GM18909 (cell line): ENCODE data around the gene EZH1.
"Not testable (repeated sequence)": the region's sequence is repeated elsewhere in the genome, so short reads cannot be mapped to it uniquely, and the experiment has no call there.

Experiments
- ATAC-seq: cut with Tn5 transposase; IDR thresholded peaks from one replicate; pipeline ENCODE4 v1.9.1; 2021; ENCODE audit warnings: mild to moderate bottlenecking; ENCODE audit not compliant: unreplicated experiment, poor library complexity

EZH1 gene

GRCh38 chr17:42673266-42673884, 71.5 kb downstream of the EZH1 start:
- ATAC-seq: no peak

- no peak for ATAC-seq
Observed at GRCh38 chr17:42672038-42672437, 72.8 kb downstream of the EZH1 start.

DNA sequence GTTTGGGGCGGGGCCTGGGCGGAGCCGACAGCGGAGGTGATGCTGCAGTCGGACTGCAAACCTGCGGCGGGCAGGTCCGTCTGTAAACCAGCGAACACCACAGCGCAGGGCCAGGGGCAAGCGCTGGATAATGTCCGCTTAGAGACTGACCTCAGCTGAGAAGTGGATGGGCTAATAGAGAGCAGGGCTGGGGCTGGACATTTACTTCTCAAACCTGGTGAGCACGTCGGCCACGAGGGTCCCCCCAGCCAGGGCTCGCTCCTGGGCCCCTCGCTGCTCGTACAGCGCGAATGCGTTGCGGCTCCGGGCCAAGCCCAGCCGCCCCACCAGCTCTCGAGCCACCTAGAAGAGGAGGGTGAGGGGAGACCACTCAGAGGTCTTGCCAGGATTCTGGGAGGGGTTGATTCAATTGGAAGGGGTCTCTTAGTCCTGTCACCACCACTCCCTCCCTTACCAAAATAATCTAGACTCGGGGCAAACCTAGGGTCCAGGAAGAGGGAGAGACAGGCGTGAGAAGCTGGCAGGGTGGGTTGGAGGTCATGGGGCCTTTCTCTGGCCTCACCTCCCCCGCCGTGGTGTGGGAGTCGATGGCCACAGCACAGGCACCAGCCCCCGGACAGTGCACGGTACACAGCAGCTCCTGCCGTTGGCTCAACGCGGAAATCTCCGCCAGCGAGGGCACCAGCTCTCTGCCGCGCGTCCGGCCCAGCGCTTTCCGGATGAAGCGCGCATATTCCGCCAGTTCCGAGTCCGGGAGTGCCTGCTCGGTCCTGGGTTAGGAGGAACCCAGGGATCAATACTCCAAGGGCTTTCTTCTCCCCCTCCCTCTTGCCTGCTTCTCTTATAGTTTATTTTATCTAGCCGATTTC, 73.8 kb downstream of the EZH1 start:
- no peak for ATAC-seq

DNA sequence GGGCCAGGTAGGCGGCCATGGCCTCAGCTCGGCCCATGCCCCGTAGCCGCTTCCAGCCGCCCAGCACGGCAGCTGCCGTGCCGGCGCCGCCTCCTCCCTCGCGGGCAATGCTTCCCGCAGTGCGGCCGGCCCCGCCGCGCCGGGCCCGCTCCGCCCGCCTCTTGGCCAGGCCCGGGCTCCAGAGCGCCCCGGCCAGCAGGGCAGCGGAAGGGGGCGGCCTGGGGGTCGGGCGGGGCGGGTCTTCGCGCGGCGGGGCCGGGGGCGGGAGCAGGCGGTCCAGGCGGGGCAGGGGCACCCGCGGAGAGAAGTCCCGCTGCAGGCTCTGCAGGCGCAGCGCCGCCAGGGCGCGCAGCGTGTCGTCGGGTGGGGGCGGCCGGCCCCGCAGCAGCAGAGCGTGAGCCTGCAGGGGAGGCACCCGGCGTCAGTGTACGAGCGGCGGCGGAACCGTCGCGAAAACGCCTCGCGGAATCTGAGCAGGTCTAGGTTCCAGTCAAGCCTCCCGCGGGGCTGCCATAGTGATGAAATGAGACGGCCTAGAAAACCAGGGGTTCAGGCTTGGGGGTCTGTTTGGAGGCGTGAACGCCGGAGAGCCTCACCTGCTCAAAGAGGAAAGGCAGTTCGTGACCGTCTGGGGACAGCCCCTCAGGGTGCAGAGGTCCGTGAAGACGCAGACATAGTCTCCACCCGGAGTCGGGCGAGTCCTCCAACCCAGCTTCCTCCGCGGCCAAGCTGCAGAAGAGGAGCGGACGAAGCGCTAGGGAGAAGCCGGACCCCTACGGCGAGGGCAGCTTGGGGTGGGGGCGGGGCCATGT, 74.7 kb downstream of the EZH1 start:
- ATAC-seq: no peak

- ATAC-seq: no peak
Observed at GRCh38 chr17:42669705-42669976, 75.2 kb downstream of the EZH1 start.

DNA sequence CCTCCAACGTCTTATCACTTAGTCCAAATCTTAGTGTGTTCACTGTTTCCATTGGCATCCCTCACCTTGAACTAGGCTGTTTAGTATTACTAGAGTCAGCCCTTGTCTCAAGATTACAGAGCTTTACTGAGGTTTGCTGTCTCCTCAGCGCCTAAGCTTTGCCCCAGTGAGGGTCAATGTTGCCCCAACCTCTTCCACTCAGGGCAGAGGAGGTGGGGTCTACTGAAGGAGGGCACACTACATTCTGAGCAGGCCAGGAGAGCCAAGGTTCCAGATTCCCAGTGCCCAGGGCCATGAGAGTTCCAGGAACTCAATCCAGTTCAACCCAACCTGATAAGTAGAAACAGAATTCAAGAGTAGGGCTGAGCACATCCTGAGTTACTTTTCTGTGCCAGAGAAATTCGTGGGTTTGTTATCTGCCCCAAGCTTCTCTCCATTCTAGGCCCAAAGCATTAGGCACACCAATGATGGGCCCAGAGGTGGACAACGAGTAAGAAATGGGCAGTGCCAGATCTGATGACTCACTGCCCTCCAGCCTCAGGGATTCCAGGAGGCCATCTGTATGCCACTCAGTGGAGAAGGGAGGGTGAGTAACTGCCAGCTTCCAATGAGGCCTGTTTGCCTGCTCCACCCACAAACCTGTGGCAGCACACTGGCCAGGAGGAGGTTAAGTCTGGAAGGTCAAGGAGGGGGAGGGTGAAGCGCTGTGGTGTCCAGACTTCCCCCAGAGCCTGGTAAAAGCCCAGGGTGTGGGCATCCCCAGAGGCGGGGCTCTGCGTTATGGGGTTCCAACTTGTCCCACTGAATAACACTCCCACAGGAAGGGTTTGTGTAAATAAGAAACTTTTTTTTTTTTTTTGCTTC, 77.5 kb downstream of the EZH1 start:
- ATAC-seq: no peak

DNA sequence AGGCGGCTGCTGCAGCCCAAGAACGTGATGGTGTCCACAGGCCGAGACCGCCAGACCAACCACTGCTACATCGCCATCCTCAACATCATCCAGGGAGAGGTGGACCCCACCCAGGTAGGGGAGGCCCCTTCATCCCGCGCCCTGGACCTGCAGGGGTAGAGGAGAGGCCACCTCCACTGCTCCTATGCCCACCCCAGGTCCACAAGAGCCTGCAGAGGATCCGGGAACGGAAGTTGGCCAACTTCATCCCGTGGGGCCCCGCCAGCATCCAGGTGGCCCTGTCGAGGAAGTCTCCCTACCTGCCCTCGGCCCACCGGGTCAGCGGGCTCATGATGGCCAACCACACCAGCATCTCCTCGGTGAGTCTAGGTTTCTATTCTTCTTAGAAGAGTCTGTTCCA, 78.7 kb downstream of the EZH1 start:
- ATAC-seq: not testable (repeated sequence)

- ATAC-seq: no peak
Observed at GRCh38 chr17:42665581-42666001, 79.2 kb downstream of the EZH1 start.

DNA sequence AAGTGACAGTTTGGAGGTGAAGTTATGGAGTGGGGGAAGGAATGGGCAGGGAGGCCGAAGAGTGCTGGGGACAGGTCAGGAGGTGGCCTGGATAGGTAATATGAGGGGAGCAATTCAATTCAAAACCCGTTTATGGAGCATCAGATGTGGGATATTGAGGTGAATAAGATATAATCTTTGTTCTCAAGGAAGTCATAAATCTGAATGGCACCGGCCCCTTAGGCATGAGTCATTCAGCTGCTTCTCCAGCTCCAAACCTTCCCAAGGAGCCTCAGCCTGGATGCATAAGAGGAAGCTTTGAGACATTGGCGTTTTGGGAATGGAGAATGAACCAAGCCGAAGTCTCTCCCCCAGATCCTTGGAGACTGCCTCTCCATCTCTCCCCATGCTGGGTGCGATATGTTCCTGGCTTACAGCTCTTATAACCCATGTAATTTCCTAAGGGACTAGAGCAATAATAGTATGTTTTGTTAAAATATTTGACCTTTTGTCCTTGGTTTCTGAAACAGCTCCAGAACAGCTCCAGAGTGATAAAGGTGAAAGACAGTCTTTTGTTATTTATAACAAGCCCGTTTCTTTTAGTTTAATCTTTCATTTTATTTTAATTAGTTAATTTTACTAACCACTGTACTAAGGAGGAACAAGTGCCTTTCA, 84.0 kb downstream of the EZH1 start:
- no peak for ATAC-seq

GRCh38 chr17:42659932-42660274, 84.9 kb downstream of the EZH1 start:
- ATAC-seq: not testable (repeated sequence)

GRCh38 chr17:42659079-42659931, 85.5 kb downstream of the EZH1 start, which contains the start of gene TUBG2:
TSS of gene TUBG2 (plus strand) at chr17:42659284. CDS start at chr17:42659504, 220 bp downstream.
- ATAC-seq: peak; percentile 59

GRCh38 chr17:42657824-42658588, 86.8 kb downstream of the EZH1 start:
- no peak for ATAC-seq

- no peak for ATAC-seq
Observed at GRCh38 chr17:42655528-42655927, 89.3 kb downstream of the EZH1 start.

- no peak for ATAC-seq
Observed at GRCh38 chr17:42653179-42654124, 91.4 kb downstream of the EZH1 start.

DNA sequence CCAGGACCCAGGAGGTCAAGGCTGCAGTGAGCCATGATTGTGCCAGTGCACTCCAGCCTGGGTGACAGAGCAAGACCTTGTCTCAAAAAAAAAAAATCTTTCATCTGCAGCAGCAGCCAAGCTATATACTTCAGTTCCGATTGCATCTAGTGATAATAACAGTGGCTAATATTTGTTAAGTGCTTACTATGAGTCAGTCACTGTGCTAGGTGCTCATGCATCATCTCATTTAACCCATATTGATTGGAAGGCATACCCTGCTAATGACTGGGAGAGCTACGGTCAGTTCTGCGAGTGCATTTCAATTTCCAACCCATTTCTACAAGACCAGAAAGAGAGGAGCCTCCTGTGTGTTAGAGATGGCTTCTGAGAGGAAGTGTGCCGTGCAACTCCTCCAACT, 93.4 kb downstream of the EZH1 start:
- no peak for ATAC-seq
